GOT3 (cell line): Measurements from ENCODE around the gene CELA1.

Source experiments
- DNase-seq: peaks from one replicate; lab custom pipeline; 2025; ENCODE audit warnings: mixed read lengths; lab: John Stamatoyannopoulos, UW

Gene CELA1

DNA sequence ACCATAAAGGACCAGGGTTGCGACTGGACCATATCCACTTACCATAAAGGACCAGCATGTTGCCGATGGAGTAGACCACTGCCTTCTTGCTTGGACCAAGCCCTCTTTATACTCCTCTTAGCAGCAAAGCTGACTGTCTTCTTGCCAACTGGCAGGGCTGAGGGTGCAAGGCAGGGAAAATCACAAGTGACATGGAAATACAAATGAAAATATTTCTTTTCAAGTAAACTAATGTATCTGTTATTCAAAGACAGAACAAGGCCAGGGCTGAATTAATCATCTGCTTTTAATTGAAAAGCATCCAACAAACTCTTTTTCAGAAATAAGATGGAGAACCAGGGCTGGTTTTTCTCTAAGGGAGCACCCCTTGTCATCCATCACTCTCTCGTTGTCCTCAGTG, at the start of gene CELA1:
TSS of gene CELA1 (minus strand) at position 99 of the 400 bp plus-strand sequence. CDS start at position 58, 41 bp downstream.
- DNase-seq, result no peak

DNA sequence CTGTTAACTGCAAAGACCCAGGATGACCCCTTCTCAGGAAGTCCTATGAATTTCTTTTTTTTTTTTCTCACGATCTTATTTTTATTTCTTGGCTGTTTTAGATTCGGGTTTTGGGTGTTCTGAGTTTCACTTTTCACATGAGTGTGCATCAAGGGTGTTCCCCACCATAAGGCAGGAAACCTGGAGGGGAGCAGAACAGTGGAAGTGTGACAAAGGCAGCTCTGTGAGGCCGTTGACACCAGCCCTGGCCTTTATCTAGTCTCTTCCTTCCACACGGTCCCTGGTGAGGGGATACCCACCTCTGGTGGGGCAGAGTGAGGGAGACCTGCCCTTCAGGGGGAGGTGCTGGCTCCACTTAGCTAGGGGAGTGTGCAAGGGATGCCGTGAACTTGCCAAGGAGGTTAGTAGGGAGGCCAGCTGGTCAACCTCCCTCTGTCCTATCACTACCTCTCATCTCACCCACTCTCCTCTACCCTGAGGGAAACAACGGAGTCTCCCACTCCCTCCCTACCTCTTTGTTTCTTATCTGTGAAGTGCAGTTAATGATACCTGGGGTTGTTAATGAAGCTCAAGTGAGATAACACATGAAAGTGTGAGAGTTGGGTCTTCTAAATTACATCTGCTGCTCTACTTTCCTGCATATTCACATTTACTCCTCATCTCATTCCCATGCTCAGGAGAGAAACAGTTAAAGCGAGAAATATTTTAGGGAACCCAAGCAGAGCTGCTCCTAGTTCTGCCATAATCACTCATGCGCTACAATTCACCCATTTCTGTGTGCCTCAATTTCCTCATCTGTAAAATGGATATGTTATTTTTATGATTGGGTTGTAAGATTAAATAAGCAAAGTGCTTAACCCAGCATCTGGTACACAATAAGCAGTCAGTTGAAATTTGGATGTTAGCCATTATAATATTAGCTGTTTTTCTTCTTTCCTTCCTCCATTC, 49.1 kb upstream of the CELA1 start:
- no peak for DNase-seq

DNA sequence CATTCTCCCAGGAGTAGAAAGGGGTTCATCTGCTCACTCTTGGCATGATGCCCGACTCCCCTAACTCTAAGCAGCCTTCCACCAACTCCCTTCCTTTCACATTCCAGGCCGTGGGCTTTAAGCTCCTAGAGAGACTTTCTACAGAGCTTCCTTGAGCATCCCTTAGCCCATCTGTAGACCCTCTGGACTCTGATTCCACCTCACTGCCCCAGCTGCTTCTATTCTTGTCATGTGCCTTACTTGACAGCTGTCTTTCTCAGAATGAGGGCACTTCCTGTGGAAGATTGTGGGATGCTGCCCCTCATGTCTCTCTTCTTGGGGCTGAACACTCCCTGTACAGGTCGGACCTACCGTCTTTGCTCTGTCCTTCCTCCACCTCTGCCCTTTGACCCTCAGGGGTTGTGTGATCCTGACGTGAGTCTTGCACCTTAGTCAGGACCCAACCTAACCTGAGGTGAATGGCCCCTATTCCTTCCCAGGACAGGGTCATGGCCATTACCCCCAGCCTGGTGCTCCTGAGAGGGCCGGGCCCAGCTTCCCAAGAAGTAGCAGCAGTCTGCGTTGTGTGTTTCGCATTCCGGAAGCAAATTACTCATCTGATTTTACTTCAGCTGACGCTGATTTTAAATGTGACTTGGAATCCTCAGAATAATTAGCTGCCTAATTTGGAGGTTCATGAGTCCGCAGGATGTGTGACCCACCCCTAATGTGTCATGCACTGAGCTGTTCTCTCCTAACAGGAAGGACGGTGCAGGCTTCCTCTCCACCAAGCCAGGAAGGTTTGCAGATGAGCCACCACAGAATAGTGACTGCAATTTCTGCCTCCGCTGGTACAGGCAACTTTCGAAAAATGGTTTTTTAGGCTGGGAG, 47.4 kb upstream of the CELA1 start:
- no peak for DNase-seq

DNA sequence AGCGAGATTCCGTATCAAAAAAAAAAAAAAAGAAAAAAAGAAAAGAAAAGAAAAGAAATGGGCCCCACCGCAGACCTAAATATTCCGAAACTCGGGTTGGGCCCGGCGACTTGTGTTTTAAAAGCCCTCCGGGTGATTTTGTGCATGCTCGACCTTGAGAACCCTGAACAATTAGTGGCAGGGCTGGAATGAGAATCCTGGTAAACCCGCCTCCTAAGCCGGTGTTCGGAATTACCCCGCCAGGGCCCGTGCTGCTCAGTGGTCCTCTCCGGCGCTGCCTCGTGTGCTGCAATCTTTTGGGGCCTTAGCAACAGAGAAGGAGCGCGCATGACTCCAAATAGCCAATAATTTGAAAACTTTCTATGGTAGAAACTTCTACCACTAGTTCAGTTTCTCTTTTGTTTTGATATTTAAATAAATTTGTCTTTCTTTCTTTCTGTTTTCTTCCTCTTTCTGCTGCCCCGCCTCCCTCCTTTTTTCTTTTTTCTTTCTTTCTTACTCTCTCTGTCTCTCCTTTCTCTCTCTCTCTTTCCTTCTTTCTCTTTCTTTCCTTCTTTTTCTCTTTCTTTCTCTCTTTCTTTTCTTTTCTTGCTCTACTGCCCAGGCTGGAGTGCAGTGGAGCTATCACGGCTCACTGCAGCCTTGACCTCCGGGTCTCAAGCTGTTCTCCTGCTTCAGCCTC, 46.2 kb upstream of the CELA1 start:
- no peak for DNase-seq

DNA sequence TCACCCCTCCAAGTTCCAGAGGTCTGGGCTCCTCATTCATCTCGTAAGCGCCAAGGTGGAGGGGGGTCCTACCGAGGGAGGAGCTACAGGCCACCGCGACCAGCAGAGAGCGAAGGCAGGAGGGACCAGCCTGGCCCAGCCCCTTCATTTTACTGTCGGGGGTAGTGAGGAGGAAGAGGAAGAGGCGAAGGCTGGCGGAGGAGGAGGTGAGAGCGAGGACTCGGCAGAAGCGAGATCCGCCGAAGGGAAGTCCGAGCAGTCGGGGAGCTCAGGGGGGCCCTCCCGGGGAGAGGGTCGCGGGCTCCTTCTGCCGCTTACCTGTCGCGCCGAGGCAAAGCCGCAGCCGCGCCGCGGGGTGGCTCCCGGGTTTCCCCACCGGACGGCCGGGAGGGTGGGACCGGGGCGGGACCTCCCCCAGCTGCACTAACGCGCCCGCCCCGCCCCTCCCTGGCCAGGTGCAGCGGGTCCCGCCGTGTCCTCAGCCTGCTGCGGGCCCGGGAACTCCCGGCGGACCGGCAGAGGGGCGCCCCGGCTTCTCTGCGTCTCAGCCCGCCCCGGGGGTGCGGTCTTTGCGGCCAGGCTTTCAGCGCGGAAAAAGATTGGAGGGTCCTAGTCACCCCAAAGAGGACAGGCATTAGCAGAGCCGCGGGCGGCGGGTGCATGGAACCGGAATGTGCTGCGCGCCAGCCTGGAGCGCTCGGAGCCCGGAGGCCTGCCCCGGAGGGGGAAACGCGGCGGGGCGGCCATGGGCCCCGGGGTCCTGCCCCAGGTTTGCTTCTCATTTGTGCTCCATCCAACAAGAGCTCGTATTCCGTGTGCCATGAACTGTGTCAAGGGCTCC, 45.0 kb upstream of the CELA1 start, which contains the start of gene GALNT6:
TSS of gene GALNT6 (minus strand) at position 124 of the 841 bp plus-strand sequence. CDS start 11,625 bp downstream, outside the sequence.
- no peak for DNase-seq

DNA sequence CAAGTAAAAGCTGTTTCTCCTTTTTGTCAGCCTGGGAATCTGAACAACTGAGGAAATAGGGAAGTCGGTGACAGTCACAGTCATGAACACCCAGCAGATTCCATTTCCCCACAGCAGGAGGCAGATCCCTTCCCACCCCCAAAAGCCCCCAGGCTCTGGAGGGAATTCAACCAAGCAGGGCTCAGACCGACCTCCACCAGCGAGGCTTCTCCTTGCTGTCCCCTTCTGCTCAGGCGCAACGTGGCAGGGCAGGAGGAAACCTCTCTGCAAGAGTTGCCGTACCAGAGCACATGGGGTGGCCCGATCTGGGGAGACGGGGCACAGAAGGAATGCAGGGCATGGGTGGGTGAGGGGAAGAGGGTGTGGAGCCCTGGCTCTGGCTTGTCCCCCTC, 44.4 kb upstream of the CELA1 start:
- no peak for DNase-seq

DNA sequence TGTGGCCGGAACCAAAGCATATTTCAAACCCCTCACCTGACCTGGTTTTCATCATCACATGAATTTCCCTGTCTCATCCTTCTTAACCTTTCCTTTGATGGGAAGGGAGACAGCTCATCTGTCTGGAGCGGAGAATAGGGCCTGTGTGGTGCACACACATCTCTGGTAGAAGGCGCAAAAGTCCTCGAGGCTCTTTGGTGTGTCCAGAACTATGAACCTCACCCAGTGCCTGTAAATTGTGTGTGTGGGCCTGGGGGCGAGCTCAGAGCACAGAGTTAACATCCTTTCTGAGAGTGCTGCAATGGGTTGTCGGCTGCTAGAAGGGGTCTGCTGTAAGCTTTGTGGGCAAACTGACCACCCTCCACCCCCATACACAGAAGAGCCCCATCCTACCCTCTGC, 44.0 kb upstream of the CELA1 start:
- DNase-seq, result no peak

DNA sequence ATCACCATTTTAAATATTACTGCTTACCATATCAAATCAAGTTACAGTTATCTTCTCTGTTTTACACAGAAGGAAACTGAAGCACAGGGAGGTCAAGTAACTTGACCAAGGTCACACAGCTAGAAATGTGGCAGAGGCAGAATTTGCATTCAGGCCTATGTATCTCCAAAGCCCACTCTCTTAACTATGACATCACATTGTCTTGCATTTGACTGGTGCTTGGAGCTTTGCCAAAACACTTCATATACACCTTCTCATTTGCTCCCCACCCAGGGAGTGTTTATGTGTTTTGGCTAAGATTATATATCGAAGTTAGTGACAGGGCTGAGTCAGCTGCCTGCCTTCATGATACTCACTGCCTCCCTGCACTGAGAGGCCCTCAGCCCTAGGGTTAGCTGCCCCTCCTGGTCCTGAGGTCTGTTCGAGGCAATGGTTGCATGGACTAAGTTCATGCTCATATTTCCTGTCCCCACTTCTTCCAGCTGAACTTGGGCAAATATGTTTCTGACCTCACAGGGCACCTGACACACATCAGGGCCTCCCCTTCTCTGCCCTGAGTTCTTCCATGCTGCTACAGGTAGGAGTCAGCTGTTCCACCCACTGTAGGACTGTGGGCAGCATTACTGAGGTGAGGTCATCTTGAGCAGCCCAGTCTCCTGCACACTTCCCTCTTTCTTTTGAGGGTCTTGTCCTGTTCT, 43.0 kb upstream of the CELA1 start:
- DNase-seq, result no peak

DNA sequence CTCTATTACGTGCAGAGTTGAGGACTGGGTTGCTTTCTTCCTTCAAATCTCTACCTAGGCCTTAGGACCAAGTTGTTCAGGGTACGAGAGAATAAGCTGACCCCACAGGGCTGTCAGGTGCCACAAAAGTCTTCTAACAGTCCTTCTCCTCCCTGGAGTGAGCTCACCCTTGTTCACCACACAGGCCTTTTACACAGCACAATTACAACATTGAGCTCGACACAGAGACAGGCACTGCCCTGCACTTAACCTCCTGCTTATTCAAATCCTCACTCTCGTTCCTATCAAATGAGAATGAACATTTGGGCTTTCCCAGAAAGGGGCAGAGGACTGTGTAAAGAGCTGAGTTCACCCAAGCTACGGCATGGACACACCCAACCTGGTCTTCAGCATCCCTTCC, 42.4 kb upstream of the CELA1 start:
- no peak for DNase-seq

DNA sequence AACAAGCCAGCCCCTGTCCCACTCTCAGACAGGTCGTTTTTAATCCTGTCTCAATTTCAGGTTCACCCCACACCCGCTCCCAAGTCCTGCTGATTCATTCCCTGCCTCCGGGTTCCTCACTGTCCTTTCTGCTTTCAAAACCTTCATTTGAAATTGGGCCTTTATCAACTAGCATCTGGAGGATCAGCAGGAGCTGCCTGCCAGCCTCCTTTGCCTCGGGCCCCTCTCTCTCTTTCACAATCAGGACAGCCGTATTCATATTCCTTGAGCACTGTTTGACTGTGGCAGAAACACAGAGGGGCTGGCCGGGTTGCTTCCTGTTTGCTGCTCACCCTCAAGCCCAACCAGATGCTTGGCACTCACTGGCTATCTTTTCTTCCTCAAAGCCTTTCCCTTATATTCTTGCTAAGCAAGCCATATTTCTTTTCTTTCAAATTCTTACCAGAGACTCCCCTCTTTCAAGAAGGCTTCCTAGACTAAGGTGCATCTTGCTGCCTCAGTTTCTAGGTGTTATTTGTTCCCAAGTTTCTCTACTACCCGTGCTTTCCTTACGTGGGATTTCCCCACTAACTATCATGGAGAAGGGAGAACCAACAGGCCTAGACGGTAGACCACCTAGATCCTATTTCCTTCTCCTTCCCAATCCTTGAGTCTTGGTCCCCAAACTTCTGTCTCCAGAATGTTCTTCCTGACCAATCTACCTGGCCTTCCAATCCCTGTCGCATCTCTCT, 41.8 kb upstream of the CELA1 start:
- DNase-seq, result no peak

DNA sequence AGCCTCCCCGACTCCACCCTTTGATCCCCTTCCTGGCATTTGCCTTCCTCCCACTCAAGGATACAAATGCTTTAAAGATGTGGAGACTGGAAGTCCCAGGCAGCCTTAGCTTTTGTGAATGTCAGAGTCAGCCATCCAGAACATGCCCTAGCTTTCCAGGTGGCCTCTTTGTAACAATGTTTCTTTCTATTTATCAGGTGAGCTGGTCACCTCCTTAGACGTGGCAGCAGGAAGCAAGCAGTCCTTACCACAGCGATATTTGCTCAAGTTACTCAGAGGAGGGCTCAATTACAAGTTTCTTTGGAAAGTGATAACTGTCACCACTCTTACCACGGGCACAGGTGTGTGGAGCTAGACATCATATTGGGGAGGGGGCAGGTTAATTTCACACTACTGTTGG, 39.9 kb upstream of the CELA1 start:
- no peak for DNase-seq

DNA sequence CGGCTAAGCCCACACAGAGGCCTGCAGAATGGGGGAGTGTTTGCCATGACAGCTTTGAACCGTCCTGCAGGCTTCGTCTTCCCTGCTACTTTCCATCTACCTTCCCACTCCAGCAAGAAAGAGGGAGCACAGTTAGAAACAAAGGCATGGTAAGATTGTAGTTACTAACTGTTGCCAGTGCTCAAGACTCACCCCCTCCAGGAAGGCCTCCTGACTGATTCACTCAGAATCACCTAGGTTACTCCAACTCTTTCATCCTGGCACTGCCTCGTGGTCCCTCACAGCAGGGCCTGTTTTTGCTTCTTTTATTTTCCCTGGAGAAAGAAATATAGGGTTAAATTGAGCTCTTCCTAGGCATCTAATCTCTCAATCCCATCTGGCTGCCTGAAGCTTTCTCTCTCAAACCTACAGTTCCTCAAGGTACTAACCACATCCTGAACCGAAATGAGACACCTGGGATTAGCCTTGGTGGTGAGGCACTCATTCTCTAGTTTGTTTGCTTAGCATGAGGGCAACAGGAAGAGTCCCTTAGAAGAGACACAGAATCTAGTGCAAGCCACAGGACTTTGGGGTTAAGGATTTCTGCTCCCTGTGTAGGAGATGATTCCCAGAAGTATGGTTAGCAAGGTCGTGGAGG, 36.9 kb upstream of the CELA1 start:
- DNase-seq, result no peak

DNA sequence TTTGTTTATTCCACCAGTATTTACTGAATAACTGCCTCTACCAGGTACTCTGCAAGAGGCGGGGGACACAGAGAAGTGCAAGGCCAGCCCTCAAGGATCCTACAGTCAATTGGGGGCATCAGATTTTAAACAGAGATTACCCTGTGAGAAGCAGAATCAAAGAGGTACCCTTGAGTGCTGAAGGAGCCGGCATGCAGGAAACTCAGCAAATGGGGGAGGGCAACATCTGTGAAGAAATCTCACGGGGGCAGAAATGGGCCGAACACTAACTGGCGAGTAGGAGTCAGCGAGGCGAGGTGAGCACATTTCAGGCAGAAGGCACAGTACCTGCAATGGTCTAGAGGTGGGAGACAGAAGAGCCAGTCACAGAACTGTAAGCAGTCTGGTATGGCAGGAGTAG, 35.7 kb upstream of the CELA1 start:
- no peak for DNase-seq

DNA sequence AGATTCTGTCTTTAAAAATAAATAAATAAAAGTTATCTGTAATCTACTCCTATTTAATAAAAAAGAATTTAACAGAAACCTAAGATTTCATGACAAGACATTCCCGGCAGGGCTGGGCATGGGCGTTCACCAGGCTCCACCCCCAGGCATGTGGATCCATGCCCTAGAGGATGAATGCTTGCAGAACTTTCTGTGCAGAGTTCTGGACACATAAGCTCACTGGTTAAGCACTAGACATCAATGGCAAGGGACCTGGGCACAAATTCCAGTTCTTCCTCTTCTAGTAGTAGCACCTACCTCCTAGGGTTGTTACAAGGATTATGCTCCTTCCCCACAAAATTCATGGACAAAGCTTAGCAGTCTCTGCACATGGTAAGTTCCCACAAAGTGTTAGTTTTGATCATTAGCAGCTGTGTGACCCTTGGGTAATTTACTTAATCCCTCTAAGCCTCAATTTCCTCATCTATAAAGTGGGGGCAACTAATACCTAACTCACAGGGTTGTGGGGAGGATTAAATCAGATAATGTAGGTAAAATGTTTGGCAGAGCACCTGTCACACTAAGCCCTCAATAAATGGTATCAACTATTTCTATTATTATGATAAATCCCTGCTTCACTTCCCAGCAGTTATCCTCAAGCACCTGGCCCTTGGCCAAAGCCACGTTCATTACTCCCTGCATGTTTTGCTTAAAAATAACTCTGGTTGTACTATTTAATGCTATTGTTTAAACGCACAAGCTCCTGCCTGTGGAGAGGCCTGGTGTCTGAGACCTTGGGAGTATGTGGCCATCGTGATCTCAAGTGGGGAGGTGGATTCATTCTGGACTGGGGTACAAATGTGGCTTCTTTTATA, 35.0 kb upstream of the CELA1 start:
- no peak for DNase-seq

DNA sequence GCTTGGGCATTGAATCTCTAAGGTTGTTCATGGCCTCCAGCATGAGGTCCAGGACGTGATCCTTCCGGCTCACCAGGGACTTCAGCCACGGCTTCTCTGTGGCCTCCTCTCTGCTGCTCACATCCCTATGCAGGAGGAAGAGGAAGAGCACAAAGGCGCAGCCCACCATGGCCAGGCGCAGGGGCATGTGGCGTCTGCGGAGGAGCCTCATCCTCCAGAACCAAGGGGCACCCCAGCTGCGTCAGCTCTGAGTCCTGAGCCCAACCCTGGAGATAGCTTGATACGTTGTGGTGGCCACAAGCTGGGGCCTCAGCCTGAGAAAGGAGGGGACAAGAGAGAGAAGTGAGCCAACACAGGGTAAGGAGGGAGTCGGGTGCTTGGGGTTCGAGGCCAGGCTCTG, 33.1 kb upstream of the CELA1 start:
- DNase-seq, result no peak

DNA sequence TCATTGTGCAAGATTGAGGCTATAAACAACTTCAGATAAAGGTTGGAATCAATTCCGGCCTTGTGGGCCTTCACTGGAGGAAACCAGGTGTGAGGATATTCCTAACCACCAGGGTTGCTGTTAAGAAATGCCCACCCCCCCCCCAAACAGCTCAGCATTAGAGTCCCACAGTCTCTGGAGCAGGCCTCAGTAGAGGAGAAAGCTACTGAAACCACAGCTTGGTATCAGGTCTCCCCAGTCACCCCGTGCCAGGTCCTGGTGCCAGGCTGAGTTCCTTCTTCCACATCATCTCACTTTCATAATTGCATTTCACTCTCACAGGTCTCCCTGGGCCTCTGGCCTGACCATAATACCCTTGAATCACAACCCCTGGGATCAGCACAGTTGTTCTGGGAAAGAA, 32.3 kb upstream of the CELA1 start:
- DNase-seq, result no peak

DNA sequence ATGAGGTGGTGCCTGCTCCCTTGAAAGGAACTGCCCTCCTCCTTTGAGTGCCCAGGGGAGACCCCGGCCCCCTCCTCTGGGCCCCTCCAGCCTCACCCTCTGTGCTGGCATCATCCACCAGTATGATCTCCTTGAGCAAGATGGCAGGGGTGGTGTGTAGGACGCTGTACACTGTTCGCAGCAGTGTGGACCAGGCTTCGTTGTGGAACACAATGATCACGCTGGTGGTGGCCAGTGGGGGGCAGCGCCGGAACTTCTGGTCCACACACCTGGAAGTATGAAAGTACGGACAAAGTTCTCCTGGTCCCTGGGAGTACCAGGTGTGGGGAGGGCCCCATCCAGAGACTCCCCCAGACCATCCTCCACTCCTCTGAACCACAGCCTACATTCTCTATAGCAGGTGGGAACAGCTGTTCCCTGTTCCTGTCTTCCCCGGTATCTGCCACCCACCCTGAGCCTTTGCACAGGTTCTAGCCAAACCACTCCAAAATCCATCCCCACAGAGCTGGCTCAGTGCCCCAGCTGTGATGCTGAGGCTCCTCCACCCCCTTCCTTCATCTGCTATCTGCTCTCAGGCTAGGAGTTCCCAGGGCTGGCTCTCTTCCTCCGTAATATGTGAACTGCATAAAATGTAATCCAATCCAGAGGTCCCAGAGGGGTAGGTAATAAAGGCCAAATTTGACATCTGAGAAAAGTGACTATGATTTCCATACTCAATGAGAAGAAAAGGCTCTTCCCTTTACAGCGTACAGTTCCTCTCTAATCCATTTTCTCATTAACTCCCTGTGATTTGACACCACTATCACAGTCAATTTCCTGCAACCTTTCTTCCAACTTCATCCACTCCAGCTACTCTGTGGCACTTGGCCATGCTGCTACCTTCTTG, 30.9 kb upstream of the CELA1 start:
- DNase-seq, result no peak
